OCI-LY1 (cell line): Measurements from ENCODE around the gene UTS2B.

Experiments
- H2AFZ ChIP-seq: fragments of 200-600 bp; sonication (generic), shearing (Covaris generic); 2 replicates; pipeline ENCODE4 v1.6.0; 2014; ENCODE audit warnings: antibody characterized with exemption, mild to moderate bottlenecking, low read length
- H3F3A ChIP-seq: fragments of 200-600 bp; sonication (generic), shearing (Covaris generic); 2 replicates; pipeline ENCODE4 v1.6.0; 2014; ENCODE audit warnings: mild to moderate bottlenecking, antibody characterized with exemption, low read length, moderate library complexity; ENCODE audit not compliant: insufficient read depth
- H3K27ac ChIP-seq: fragments of 200-600 bp; sonication (generic); 2 replicates; pipeline ENCODE4 v1.5.1; 2014; ENCODE audit warnings: low read length, mixed run types, mild to moderate bottlenecking, low read depth; ENCODE audit not compliant: poor library complexity, severe bottlenecking
- H3K27me3 ChIP-seq: fragments of 200-600 bp; sonication (generic); 2 replicates; pipeline ENCODE4 v1.6.0; 2014; ENCODE audit warnings: antibody characterized with exemption, mild to moderate bottlenecking, low read length, moderate library complexity; ENCODE audit not compliant: insufficient read depth
- H3K36me3 ChIP-seq: fragments of 200-600 bp; sonication (generic); 2 replicates; pipeline ENCODE4 v1.6.1; 2014; ENCODE audit warnings: mild to moderate bottlenecking, antibody characterized with exemption, low read length, moderate library complexity, mixed read lengths; ENCODE audit not compliant: insufficient read depth
- H3K4me1 ChIP-seq: fragments of 200-600 bp; sonication (generic); 2 replicates; pipeline ENCODE4 v1.5.1; 2014; ENCODE audit warnings: mild to moderate bottlenecking, low read length, moderate library complexity; ENCODE audit not compliant: insufficient read depth, severe bottlenecking
- H3K4me2 ChIP-seq: fragments of 200-600 bp; sonication (generic), shearing (Covaris generic); 2 replicates; pipeline ENCODE4 v1.6.1; 2014; ENCODE audit warnings: low read length
- H3K4me3 ChIP-seq: fragments of 200-600 bp; sonication (generic); 2 replicates; pipeline ENCODE4 v1.5.1; 2014; ENCODE audit warnings: low read length, low read depth, mild to moderate bottlenecking, mixed read lengths; ENCODE audit not compliant: poor library complexity, severe bottlenecking
- H3K79me2 ChIP-seq: fragments of 200-600 bp; shearing (Covaris generic); 2 replicates; pipeline ENCODE4 v1.6.1; 2016; ENCODE audit warnings: mixed run types, low read length, mixed read lengths; ENCODE audit not compliant: insufficient read depth
- H3K9ac ChIP-seq: fragments of 200-600 bp; sonication (generic), shearing (Covaris generic); 2 replicates; pipeline ENCODE4 v1.6.1; 2014; ENCODE audit warnings: mild to moderate bottlenecking, low read length, mixed read lengths
- H3K9me2 ChIP-seq: fragments of 200-600 bp; sonication (generic), shearing (Covaris generic); 2 replicates; pipeline ENCODE4 v1.6.1; 2014; ENCODE audit warnings: low read depth, mild to moderate bottlenecking, low read length, mixed read lengths
- H3K9me3 ChIP-seq: fragments of 200-600 bp; shearing (Covaris generic); 2 replicates; pipeline ENCODE4 v1.6.1; 2014; ENCODE audit warnings: low read length, mixed read lengths
- H4K20me1 ChIP-seq: fragments of 200-600 bp; sonication (generic), shearing (Covaris generic); 2 replicates; pipeline ENCODE4 v1.6.0; 2016; ENCODE audit warnings: mild to moderate bottlenecking, low read length; ENCODE audit not compliant: insufficient read depth
- EZH2 ChIP-seq: fragments of 200-600 bp; sonication (generic), shearing (Covaris generic); IDR thresholded peaks from 2 replicates; pipeline ENCODE4 v1.8.0; 2017; ENCODE audit warnings: borderline replicate concordance, mixed run types, mild to moderate bottlenecking, antibody characterized with exemption, low read length, moderate library complexity, mixed read lengths
- TF ChIP-seq, protein P1 (sequence below): fragments of 200-600 bp; sonication (generic), shearing (Covaris generic); IDR thresholded peaks from 2 replicates; pipeline ENCODE4 v1.5.1; 2017; ENCODE audit warnings: mild to moderate bottlenecking, antibody characterized with exemption, low read length, moderate library complexity, mixed read lengths

UTS2B gene

GRCh38 chr3:191328383-191328961, 1.9 kb downstream of the UTS2B start:
- Histone ChIP-seq H3K9me2 (no peaks in the 10 kb centered on the region), H3K4me3 (no peak overlapping the region), H3K4me2 (no peak overlapping the region), H3F3A (no peaks in the 10 kb centered on the region), H3K9me3 (no peaks in the 10 kb centered on the region), H3K79me2 (no peaks in the 10 kb centered on the region), H3K36me3 (no peaks in the 10 kb centered on the region), H2AFZ (no peak overlapping the region), H4K20me1 (no peaks in the 10 kb centered on the region), H3K27ac (no peak overlapping the region), H3K4me1 (no peaks in the 10 kb centered on the region), H3K9ac (no peak overlapping the region), H3K27me3 (no peaks in the 10 kb centered on the region)
- TF ChIP-seq, protein P1, sequence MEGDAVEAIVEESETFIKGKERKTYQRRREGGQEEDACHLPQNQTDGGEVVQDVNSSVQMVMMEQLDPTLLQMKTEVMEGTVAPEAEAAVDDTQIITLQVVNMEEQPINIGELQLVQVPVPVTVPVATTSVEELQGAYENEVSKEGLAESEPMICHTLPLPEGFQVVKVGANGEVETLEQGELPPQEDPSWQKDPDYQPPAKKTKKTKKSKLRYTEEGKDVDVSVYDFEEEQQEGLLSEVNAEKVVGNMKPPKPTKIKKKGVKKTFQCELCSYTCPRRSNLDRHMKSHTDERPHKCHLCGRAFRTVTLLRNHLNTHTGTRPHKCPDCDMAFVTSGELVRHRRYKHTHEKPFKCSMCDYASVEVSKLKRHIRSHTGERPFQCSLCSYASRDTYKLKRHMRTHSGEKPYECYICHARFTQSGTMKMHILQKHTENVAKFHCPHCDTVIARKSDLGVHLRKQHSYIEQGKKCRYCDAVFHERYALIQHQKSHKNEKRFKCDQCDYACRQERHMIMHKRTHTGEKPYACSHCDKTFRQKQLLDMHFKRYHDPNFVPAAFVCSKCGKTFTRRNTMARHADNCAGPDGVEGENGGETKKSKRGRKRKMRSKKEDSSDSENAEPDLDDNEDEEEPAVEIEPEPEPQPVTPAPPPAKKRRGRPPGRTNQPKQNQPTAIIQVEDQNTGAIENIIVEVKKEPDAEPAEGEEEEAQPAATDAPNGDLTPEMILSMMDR: no peak
- TF ChIP-seq EZH2: no peak

GRCh38 chr3:191327526-191327925, 2.8 kb downstream of the UTS2B start:
- H3K4me1 ChIP-seq: no peaks in the 10 kb centered on the region
- no peaks in the 10 kb centered on the region for H3K9me2 ChIP-seq
- H3K36me3 ChIP-seq: no peaks in the 10 kb centered on the region
- H3K4me3 ChIP-seq: no peak overlapping the region
- H3K27me3 ChIP-seq: no peaks in the 10 kb centered on the region
- no peaks in the 10 kb centered on the region for H3K79me2 ChIP-seq
- H3K4me2 ChIP-seq: no peak overlapping the region
- TF ChIP-seq, protein P1: no peak
- no peak for TF ChIP-seq EZH2
- H3K9me3 ChIP-seq: no peaks in the 10 kb centered on the region
- no peaks in the 10 kb centered on the region for H3F3A ChIP-seq
- H4K20me1 ChIP-seq: no peaks in the 10 kb centered on the region
- H3K9ac ChIP-seq: no peak overlapping the region
- H3K27ac ChIP-seq: no peak overlapping the region
- no peak overlapping the region for H2AFZ ChIP-seq

- no peak overlapping the region for H3K9ac ChIP-seq
- H3K9me3 ChIP-seq: no peaks in the 10 kb centered on the region
- H3F3A ChIP-seq: no peaks in the 10 kb centered on the region
- no peak overlapping the region for H3K4me3 ChIP-seq
- no peaks in the 10 kb centered on the region for H3K9me2 ChIP-seq
- H3K36me3 ChIP-seq: no peaks in the 10 kb centered on the region
- no peaks in the 10 kb centered on the region for H3K79me2 ChIP-seq
- H3K27me3 ChIP-seq: no peaks in the 10 kb centered on the region
- no peak overlapping the region for H3K27ac ChIP-seq
- no peak overlapping the region for H2AFZ ChIP-seq
- H4K20me1 ChIP-seq: no peaks in the 10 kb centered on the region
- no peaks in the 10 kb centered on the region for H3K4me1 ChIP-seq
- no peak for TF ChIP-seq EZH2
- TF ChIP-seq, protein P1: no peak
- no peak overlapping the region for H3K4me2 ChIP-seq
These were observed 5.4 kb downstream of the UTS2B start for GRCh38 chr3:191324936-191325335.
